K562 (cell line): Measurements from ENCODE around the gene DVL2. TPM values are rescaled to one million over a fixed set of nuclear protein-coding genes. Genes with fewer than 3 reads are reported as not detected.

Experiments used
- CREM ChIP-seq: IDR thresholded peaks from 2 replicates; pipeline ENCODE4 v1.6.1; 2014; ENCODE audit warnings: antibody characterized with exemption, low read depth
- DEAF1 ChIP-seq: fragments of 450-650 bp; formaldehyde crosslinking; IDR thresholded peaks from 2 replicates; pipeline ENCODE4 v1.4.0; 2020; ENCODE audit warnings: mild to moderate bottlenecking, moderate library complexity
- EGR1 ChIP-seq: fragments of 450-650 bp; conservative IDR thresholded peaks from 2 replicates; pipeline ENCODE4 v1.6.1; 2017; ENCODE audit warnings: mild to moderate bottlenecking
- ELF2 ChIP-seq: fragments of 250-450 bp; sonication (Bioruptor Pico); IDR thresholded peaks from 2 replicates; pipeline ENCODE4 v1.5.0; 2021; ENCODE audit warnings: mild to moderate bottlenecking
- ETS1 ChIP-seq: conservative IDR thresholded peaks from 2 replicates; pipeline ENCODE4 v1.6.1; 2011; ENCODE audit warnings: low read depth, mild to moderate bottlenecking, low read length; ENCODE audit not compliant: control insufficient read depth
- FOXP1 ChIP-seq: sonication (generic); formaldehyde crosslinking; IDR thresholded peaks from 2 replicates; pipeline ENCODE4 v1.8.0; 2022; ENCODE audit warnings: mild to moderate bottlenecking, missing genetic modification reagents
- HDAC1 ChIP-seq, 2 experiments: fragments of 450-650 bp; IDR thresholded peaks; 2 replicates each; pipeline ENCODE4 v1.6.1; 2016 to 2017; ENCODE audit warnings: inconsistent platforms in 1 of 2, mild to moderate bottlenecking in 1 of 2, moderate library complexity in 1 of 2
- HNRNPH1 ChIP-seq: fragments of 200-400 bp; formaldehyde crosslinking; optimal IDR thresholded peaks from 2 replicates; pipeline ENCODE3; 2017; ENCODE audit warnings: low read depth, mild to moderate bottlenecking, low read length, moderate library complexity
- HNRNPK ChIP-seq: fragments of 200-400 bp; formaldehyde crosslinking; IDR thresholded peaks from one replicate; pipeline ENCODE4 v1.6.1; 2018; ENCODE audit warnings: mild to moderate bottlenecking, low read depth, low read length; ENCODE audit not compliant: poor library complexity, severe bottlenecking
- MTA1 ChIP-seq: fragments of 450-650 bp; IDR thresholded peaks from 2 replicates; pipeline ENCODE4 v1.6.1; 2017; ENCODE audit warnings: borderline replicate concordance
- NONO ChIP-seq, 2 experiments: fragments of 200-400 bp in 1 of 2; fragments of 450-650 bp in 1 of 2; formaldehyde crosslinking in 1 of 2; IDR thresholded peaks; 2 replicates each; pipeline ENCODE4 v1.6.1; 2017; ENCODE audit warnings: low read depth in 2 of 2, mild to moderate bottlenecking in 2 of 2, moderate library complexity in 2 of 2, low read length in 1 of 2
- NR1H2 ChIP-seq: sonication (generic); formaldehyde crosslinking; IDR thresholded peaks from 2 replicates; pipeline ENCODE4 v1.4.0; 2020; ENCODE audit warnings: mild to moderate bottlenecking, missing genetic modification reagents
- NR2C2 ChIP-seq, 2 experiments: fragments of 200-800 bp in 1 of 2; sonication (Bioruptor generic) in 1 of 2; sonication (generic) in 1 of 2; formaldehyde crosslinking in 1 of 2; IDR thresholded peaks; 2 replicates each; pipeline versions ENCODE4 v1.6.1 to v1.8.0; 2016 to 2022; ENCODE audit warnings: mild to moderate bottlenecking in 1 of 2, missing compliant biosample characterization in 1 of 2, missing genetic modification characterization in 1 of 2, missing genetic modification reagents in 1 of 2
- POLR2G ChIP-seq: fragments of 200-400 bp; formaldehyde crosslinking; IDR thresholded peaks from 2 replicates; pipeline ENCODE4 v1.6.1; 2017; ENCODE audit warnings: low read depth, mild to moderate bottlenecking, antibody characterized with exemption, low read length, moderate library complexity
- SAP30 ChIP-seq: fragments of 200-600 bp; sonication (generic); IDR thresholded peaks from 2 replicates; pipeline ENCODE4 v1.6.1; 2012; ENCODE audit warnings: borderline replicate concordance, low read depth, mild to moderate bottlenecking, moderate library complexity, low read length, control low read depth, inconsistent platforms; ENCODE audit not compliant: insufficient read depth, poor library complexity, severe bottlenecking
- SIN3A ChIP-seq, 2 experiments: fragments of 150-350 bp in 1 of 2; IDR thresholded peaks; 2 replicates each; pipeline ENCODE4 v1.6.1; 2011 to 2016; ENCODE audit warnings: borderline replicate concordance in 2 of 2, low read depth in 2 of 2, low read length in 2 of 2, mild to moderate bottlenecking in 2 of 2, moderate library complexity in 2 of 2; ENCODE audit not compliant: control insufficient read depth in 1 of 2
- TAF15 ChIP-seq: fragments of 200-400 bp; formaldehyde crosslinking; IDR thresholded peaks from 2 replicates; pipeline ENCODE4 v1.6.1; 2017; ENCODE audit warnings: mild to moderate bottlenecking, low read depth, low read length, moderate library complexity
- TBL1XR1 ChIP-seq, 2 experiments: IDR thresholded peaks; 2 replicates each; pipeline ENCODE4 v1.6.1; 2012; ENCODE audit warnings: improper control_type of control experiment in 2 of 2, low read length in 2 of 2, mild to moderate bottlenecking in 1 of 2
- ZNF75A ChIP-seq: fragments of 450-650 bp; formaldehyde crosslinking; IDR thresholded peaks from 2 replicates; pipeline ENCODE4 v1.4.0; 2020; ENCODE audit warnings: mild to moderate bottlenecking
- polyA plus RNA-seq, 8 experiments: library from polyadenylated mRNA; depleted of rRNA in 4 of 8; stranded (reverse) in 5 of 8; unstranded in 3 of 8; fragments of >200 nt; fragmentation: Nextera tagmentation in 2 of 8; fragmentation: Illumina TruSeq in 1 of 8; extraction: Ambion mirVana in 2 of 8; extraction: Trizol in 1 of 8; gene quantifications; 2 replicates each; pipeline versions ENCODE4 v1.2.1 to v1.2.3, GENCODE V29; 2011 to 2014; ENCODE audit warnings: inconsistent platforms in 1 of 8, missing spikeins in 1 of 8
- total RNA-seq, 7 experiments: library from RNA; depleted of rRNA in 6 of 7; stranded (reverse); fragments of >200 nt in 6 of 7; fragmentation: Illumina TruSeq in 2 of 7; extraction: Trizol in 2 of 7; gene quantifications; 2 replicates each; pipeline versions ENCODE4 v1.2.1 to v1.2.3, GENCODE V29; 2011 to 2021; ENCODE audit warnings: low replicate concordance in 1 of 7
- TF ChIP-seq, protein P1 (sequence below): fragments of 200-400 bp; formaldehyde crosslinking; IDR thresholded peaks from 2 replicates; pipeline ENCODE4 v1.6.1; 2017; ENCODE audit warnings: mild to moderate bottlenecking, low read depth, low read length, moderate library complexity

Gene DVL2
- total and polyA plus RNA-seq, 9 of the 15 experiments (the other 6 are each of a cell fraction or from before 2014, with no cell fraction given) = 1.3 to 49.5 (median 24.3) TPM

- TF ChIP-seq SIN3A (IDR thresholded peaks at IDR 0.05; ENCODE audit: borderline replicate concordance in 2 of 2, control insufficient read depth in 1 of 2, low read depth in 2 of 2, low read length in 2 of 2) (peak in 1 of 2 experiments; percentile 61; a peak in 1 of 4 replicates), HNRNPH1 (peak; percentile 64), ETS1 (0 out of 2 replicates have a peak, but pooled peaks have one; percentile 43), NR1H2 (CRISPR knock-in tag) (no peak), TAF15 (peak; percentile 98; the same call in 1 of the 2 replicates), ELF2 (no peak), DEAF1 (CRISPR knock-in tag) (no peak), MTA1 (peak; percentile 76; the same call in 1 of the 2 replicates), HDAC1 (IDR thresholded peaks at IDR 0.05) (peak in 1 of 2 experiments; percentile 65; a peak in 2 of 4 replicates), NR2C2 (CRISPR knock-in tag; IDR thresholded peaks at IDR 0.05) (peak; percentile 36; the same call in 1 of the 2 replicates), NR2C2 (tag; IDR thresholded peaks at IDR 0.05) (no peak), POLR2G (peak; percentile 83), NONO (IDR thresholded peaks at IDR 0.05; ENCODE audit: low read depth in 2 of 2, low read length in 1 of 2) (no peak), CREM (peak; percentile 69), SAP30 (peak; percentile 83), EGR1 (peak; percentile 83), HNRNPK (peak; percentile 96), ZNF75A (no peak), FOXP1 (0 out of 2 replicates have a peak, but pooled peaks have one; percentile 58), TBL1XR1 (IDR thresholded peaks at IDR 0.05; ENCODE audit: low read length in 2 of 2) (0 out of 4 replicates have a peak, but pooled peaks of 1 of the 2 experiments have one; percentile 31)
- TF ChIP-seq, protein P1, sequence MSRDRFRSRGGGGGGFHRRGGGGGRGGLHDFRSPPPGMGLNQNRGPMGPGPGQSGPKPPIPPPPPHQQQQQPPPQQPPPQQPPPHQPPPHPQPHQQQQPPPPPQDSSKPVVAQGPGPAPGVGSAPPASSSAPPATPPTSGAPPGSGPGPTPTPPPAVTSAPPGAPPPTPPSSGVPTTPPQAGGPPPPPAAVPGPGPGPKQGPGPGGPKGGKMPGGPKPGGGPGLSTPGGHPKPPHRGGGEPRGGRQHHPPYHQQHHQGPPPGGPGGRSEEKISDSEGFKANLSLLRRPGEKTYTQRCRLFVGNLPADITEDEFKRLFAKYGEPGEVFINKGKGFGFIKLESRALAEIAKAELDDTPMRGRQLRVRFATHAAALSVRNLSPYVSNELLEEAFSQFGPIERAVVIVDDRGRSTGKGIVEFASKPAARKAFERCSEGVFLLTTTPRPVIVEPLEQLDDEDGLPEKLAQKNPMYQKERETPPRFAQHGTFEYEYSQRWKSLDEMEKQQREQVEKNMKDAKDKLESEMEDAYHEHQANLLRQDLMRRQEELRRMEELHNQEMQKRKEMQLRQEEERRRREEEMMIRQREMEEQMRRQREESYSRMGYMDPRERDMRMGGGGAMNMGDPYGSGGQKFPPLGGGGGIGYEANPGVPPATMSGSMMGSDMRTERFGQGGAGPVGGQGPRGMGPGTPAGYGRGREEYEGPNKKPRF = peak; percentile 81
Measured at GRCh38 chr17:7241783-7242716, 7.7 kb upstream of the DVL2 start, which contains the start of gene GABARAP (continued).
